HFF-Myc (cell line): ENCODE results near the gene RPP40.
"Not testable (repeated sequence)": the region's sequence is repeated elsewhere in the genome, so short reads cannot be mapped to it uniquely, and the experiment has no call there.

Source experiments
- DNase-seq: peaks from one replicate; pipeline ENCODE4 v3.0.0-alpha.2; 2011; ENCODE audit warnings: low read depth; ENCODE audit errors: extremely low read depth
- H3K4me3 ChIP-seq: replicated peaks from 2 replicates; pipeline ENCODE4 v1.5.1; 2011; ENCODE audit warnings: low read depth, mild to moderate bottlenecking, control low read depth, low read length
- TF ChIP-seq, protein P1 (sequence below): IDR thresholded peaks from 2 replicates; pipeline ENCODE4 v1.5.1; 2012; ENCODE audit warnings: mild to moderate bottlenecking, low read depth, low read length, control low read depth; ENCODE audit errors: missing control alignments

The RPP40 gene

DNA sequence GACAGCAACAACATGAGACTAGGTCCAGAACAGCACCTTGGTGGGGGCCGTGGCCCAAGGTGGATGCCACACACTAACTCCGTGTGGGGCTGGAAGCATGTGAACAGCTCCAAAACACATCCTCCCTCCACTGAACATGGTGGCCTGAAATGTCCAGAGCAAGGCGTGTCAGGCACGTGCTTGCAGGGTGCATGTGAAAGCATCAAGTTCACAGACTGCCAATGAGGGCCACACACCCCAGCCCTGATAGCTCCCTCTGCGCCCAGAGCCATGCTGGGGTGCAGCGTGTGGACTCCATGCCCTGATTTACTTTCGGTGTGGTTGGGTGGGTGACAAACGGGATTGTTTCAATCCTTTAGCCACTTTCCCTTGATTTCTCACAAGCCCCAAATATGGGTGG lies 20.1 kb upstream of the RPP40 start:
- no peak overlapping the region for H3K4me3 ChIP-seq
- TF ChIP-seq, protein P1, sequence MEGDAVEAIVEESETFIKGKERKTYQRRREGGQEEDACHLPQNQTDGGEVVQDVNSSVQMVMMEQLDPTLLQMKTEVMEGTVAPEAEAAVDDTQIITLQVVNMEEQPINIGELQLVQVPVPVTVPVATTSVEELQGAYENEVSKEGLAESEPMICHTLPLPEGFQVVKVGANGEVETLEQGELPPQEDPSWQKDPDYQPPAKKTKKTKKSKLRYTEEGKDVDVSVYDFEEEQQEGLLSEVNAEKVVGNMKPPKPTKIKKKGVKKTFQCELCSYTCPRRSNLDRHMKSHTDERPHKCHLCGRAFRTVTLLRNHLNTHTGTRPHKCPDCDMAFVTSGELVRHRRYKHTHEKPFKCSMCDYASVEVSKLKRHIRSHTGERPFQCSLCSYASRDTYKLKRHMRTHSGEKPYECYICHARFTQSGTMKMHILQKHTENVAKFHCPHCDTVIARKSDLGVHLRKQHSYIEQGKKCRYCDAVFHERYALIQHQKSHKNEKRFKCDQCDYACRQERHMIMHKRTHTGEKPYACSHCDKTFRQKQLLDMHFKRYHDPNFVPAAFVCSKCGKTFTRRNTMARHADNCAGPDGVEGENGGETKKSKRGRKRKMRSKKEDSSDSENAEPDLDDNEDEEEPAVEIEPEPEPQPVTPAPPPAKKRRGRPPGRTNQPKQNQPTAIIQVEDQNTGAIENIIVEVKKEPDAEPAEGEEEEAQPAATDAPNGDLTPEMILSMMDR: no peak

DNA sequence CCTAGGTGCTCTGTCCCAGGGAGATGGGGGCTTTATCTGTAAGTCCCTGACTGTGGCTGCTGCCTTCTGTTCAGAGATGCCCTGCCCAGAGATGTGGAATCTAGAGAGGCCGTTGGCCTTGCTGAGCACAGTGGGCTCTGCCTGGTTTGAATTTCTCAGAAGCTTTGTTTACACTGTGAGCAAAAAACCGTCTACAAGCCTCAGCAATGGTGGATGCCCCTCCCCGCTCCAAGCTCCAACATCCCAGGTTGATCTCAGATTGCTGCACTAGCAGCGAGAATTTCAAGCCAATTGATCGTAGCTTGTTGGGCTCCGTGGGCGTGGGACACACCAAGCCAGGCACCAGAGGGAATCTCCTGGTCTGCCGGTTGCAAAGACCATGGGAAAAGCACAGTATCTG lies 16.3 kb upstream of the RPP40 start:
- H3K4me3 ChIP-seq: no peak overlapping the region
- no peak for DNase-seq
- TF ChIP-seq, protein P1: no peak

More for the DNA sequence above, 20.1 kb upstream of the RPP40 start:
- DNase-seq: no peak

DNA sequence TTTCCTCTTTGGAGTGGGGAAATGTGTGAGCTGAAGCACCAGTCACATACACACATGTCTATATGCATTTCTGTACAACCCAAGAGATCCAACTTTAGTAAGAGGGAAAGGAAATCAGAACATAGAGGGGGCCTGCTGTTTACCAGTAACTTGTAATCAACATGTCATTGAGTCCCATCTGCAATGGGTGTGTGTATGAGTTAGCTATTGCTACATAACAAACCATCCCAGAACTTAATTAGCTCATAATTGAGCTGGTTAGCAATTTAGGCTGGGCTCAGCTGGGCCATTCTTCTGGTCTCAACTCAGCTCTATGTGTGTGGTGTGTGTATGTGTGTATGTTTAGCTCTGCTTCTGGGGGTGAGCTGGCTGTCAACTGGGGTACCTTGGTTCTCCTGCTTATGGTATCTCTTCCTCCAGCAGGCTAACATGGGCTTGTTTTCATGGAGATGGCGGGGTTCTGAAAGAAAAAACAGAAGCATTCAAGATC lies 10.3 kb upstream of the RPP40 start:
- TF ChIP-seq, protein P1: no peak
- DNase-seq: no peak

DNA sequence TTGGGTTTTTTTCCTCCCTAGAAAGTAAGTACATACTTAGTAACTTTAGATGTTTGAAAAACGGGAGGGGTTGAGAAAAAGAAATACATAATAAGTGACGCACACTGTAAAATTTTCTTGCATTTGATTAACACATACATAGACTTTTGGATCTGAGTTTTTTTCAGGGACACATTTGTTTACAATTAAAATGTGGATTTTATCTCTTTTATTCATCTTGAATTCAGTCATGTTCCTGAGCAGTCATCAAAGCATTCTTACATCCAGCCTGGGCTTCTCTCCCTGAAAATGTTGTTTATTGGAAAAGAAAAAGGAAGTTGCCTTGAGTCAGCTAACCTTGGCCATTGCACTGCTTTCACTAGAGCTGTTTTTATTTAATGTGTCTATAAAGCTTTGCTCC lies 8.7 kb upstream of the RPP40 start:
- no peak overlapping the region for H3K4me3 ChIP-seq
- DNase-seq: peak; percentile 59
- TF ChIP-seq, protein P1: no peak

More for the DNA sequence above, 10.3 kb upstream of the RPP40 start:
- H3K4me3 ChIP-seq: no peak overlapping the region

DNA sequence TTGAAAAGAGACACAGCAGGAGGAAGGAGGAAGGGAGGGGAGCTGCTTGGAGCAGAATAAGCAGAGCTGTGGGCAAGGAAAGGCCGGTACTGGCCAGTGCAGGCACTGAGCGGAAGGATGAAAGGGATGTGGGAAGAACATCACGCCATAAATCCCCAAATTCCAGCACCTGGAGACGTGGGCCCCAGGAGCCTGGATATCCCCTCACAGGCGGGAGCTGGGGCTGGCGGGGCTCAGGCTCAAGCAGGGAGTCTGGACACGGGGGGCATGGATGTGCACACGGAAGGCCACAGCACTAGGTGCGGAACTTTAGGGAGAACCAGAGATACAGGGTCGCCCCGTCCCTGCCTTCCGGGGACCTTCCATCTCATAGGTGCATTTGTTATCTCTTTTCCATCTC lies 7.5 kb upstream of the RPP40 start:
- TF ChIP-seq, protein P1: no peak
- H3K4me3 ChIP-seq: no peak overlapping the region
- DNase-seq: no peak

DNA sequence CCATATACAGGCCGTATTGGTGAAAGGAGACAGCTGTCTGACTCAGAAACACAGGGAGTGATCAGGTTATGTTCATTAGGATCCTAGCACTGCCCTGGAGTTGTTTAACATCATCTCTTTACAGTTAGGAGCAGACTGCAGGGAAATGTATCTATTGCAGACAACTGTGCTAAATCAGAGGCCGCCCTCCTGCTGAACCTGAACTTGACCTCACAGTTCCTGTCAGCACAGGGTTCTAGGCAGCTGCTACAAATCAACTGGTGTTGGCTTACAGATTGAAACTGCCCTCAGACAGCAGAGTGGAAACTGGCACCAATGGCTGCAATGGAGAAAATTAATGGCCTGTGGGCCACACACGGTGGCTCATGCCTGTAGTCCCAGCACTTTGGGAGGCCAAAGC lies 3.7 kb upstream of the RPP40 start:
- TF ChIP-seq, protein P1: no peak
- DNase-seq: no peak
- no peak overlapping the region for H3K4me3 ChIP-seq

DNA sequence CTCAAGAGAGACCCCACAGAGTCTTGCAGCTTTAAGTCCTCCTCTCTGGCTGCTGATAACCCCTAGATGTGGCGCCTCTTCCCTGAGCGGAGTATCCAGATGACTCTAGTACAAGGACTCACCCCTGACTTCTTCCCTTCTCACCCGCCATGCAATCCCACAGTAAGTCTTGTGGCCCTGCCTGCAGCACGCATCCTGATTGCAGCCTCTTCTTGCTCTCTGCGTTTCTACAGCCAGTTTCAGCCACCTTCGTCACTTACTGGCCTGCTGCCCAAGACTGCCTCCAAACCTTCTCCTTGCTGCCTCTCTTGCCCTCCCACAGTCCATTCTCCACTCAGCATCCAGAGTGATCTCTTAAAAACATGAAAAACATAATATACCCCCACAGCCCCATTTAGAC lies 2.4 kb upstream of the RPP40 start:
- TF ChIP-seq, protein P1: no peak
- no peak for DNase-seq
- no peak overlapping the region for H3K4me3 ChIP-seq

DNA sequence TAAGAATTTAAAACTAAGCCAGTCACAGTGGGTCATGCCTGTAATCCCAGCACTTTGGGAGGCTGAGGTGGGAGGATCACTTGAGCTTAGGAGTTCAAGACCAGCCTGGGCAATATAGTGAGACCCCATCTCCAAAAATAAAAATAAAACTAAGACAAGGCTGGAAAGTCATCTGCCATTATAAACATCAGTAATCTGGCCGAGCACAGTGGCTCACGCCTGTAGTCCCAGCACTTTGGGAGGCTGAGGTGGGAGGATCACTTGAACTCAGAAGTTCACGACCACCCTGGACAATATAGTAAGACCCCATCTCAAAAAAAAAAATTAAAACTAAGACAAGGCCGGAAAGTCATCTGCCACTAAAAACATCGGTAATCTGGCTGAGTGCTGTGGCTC lies 1.2 kb upstream of the RPP40 start:
- DNase-seq, H3K4me3 ChIP-seq: not testable (repeated sequence)
